Endothelial cell of umbilical vein (primary cell): Measurements from ENCODE around the gene PTPRD. TPM values are rescaled to one million over a fixed set of nuclear protein-coding genes. Genes with fewer than 3 reads are reported as not detected.
A peak's percentile ranks its signal among the peaks of the same experiment; 100 is the strongest.

ENCODE experiments used
- BruUV-seq: library from RNA; stranded (reverse); fragments of 400-500 nt; replicated peaks from 2 replicates; lab custom pipeline; 2021; lab: Mats Ljungman, UMichigan
- CTCF ChIA-PET: fragments of 300-600, 350-600 bp; sonication (Branson Sonifier 250); formaldehyde crosslinking; loops from one replicate; lab custom pipeline; 2021; ENCODE audit warnings: antibody characterized with exemption, inconsistent platforms; lab: Charles Lee
- POLR2A ChIA-PET: fragments of 300-600, 350-600 bp; sonication (Branson Sonifier 250); formaldehyde crosslinking; loops from one replicate; lab custom pipeline; 2021; ENCODE audit warnings: antibody characterized with exemption, inconsistent platforms; lab: Charles Lee
- DNase-seq: peaks from one replicate; pipeline ENCODE4 v3.0.0-alpha.2; 2011; ENCODE audit warnings: low read depth, low spot score
- FAIRE-seq: peaks from 2 replicates; lab custom pipeline; 2011; peaks lifted over from hg19 to GRCh38; lab: Jason Lieb, UNC
- H2AFZ ChIP-seq: 2 replicates; pipeline ENCODE4 v1.6.0; 2012; ENCODE audit warnings: low read depth, low read length, control low read depth, inconsistent platforms
- H3K27ac ChIP-seq: 2 replicates; pipeline ENCODE4 v1.5.1; 2011; ENCODE audit warnings: low read depth, mild to moderate bottlenecking, control low read depth, low read length, moderate library complexity; ENCODE audit not compliant: insufficient read depth
- H3K27me3 ChIP-seq, 2 experiments: 2 replicates each; pipeline versions ENCODE4 v1.6.0 to v1.6.1; 2011; ENCODE audit warnings: low read length in 2 of 2, mixed read lengths in 1 of 2; ENCODE audit not compliant: control insufficient read depth in 2 of 2, insufficient read depth in 2 of 2
- H3K36me3 ChIP-seq, 2 experiments: 2 replicates in 1 of 2; 3 replicates in 1 of 2; pipeline ENCODE4 v1.5.1; 2011; ENCODE audit warnings: low read length in 2 of 2, mild to moderate bottlenecking in 1 of 2, moderate library complexity in 1 of 2; ENCODE audit not compliant: control insufficient read depth in 2 of 2, insufficient read depth in 2 of 2; ENCODE audit errors: extremely low read depth in 1 of 2
- H3K4me1 ChIP-seq: 3 replicates; pipeline ENCODE4 v1.5.1; 2011; ENCODE audit warnings: mild to moderate bottlenecking, low read length; ENCODE audit not compliant: control insufficient read depth, insufficient read depth; ENCODE audit errors: extremely low read depth
- H3K4me2 ChIP-seq: 2 replicates; pipeline ENCODE4 v1.6.1; 2011; ENCODE audit warnings: low read length, control low read depth, mixed read lengths; ENCODE audit not compliant: insufficient read depth
- H3K4me3 ChIP-seq, 3 experiments: fragments of 200-600 bp in 1 of 3; sonication (generic), shearing (Covaris generic) in 1 of 3; replicated peaks in 1 of 3; 2 replicates each; pipeline ENCODE4 v1.5.1; 2011 to 2016; ENCODE audit warnings: control low read depth in 3 of 3, low read length in 3 of 3, mild to moderate bottlenecking in 2 of 3, inconsistent platforms in 1 of 3, low read depth in 1 of 3, moderate library complexity in 1 of 3; ENCODE audit not compliant: insufficient read depth in 1 of 3
- H3K79me2 ChIP-seq: 2 replicates; pipeline ENCODE4 v1.6.0; 2012; ENCODE audit warnings: low read length, inconsistent platforms; ENCODE audit not compliant: control insufficient read depth, insufficient read depth
- H3K9ac ChIP-seq: replicated peaks from 2 replicates; pipeline ENCODE3; 2011; ENCODE audit warnings: low read length, control low read depth; ENCODE audit not compliant: insufficient read depth; ENCODE audit errors: extremely low read depth
- H3K9me1 ChIP-seq: replicated peaks from 3 replicates; pipeline ENCODE4 v1.6.0; 2011; ENCODE audit warnings: mild to moderate bottlenecking, low read length; ENCODE audit not compliant: control insufficient read depth, insufficient read depth; ENCODE audit errors: extremely low read depth
- H3K9me3 ChIP-seq: replicated peaks from 2 replicates; pipeline ENCODE4 v1.5.1; 2012; ENCODE audit warnings: low read length, inconsistent platforms; ENCODE audit not compliant: control insufficient read depth, insufficient read depth
- H4K20me1 ChIP-seq: replicated peaks from 2 replicates; pipeline ENCODE3; 2011; ENCODE audit warnings: mild to moderate bottlenecking, low read length; ENCODE audit not compliant: control insufficient read depth, insufficient read depth; ENCODE audit errors: extremely low read depth
- EZH2 ChIP-seq: IDR thresholded peaks from 2 replicates; pipeline ENCODE4 v1.6.1; 2012; ENCODE audit warnings: borderline replicate concordance, low read depth, mild to moderate bottlenecking, moderate library complexity, low read length, inconsistent platforms; ENCODE audit not compliant: severe bottlenecking
- FOS ChIP-seq: IDR thresholded peaks from 2 replicates; pipeline ENCODE4 v1.6.1; 2011; ENCODE audit warnings: mild to moderate bottlenecking, low read length, moderate library complexity, borderline replicate concordance; ENCODE audit not compliant: insufficient read depth
- JUN ChIP-seq: IDR thresholded peaks from 2 replicates; pipeline ENCODE4 v1.6.1; 2011; ENCODE audit warnings: borderline replicate concordance, low read depth; ENCODE audit not compliant: insufficient read length, insufficient read depth
- MAX ChIP-seq: IDR thresholded peaks from 2 replicates; pipeline ENCODE4 v1.6.1; 2011; ENCODE audit not compliant: insufficient read depth, insufficient read length
- MYC ChIP-seq: IDR thresholded peaks from one replicate; pipeline ENCODE4 v1.6.1; 2011; ENCODE audit warnings: mild to moderate bottlenecking, low read depth, low read length
- POLR2A ChIP-seq: IDR thresholded peaks from 2 replicates; pipeline ENCODE4 v1.6.1; 2012; ENCODE audit warnings: low read depth, mild to moderate bottlenecking, control low read depth, low read length
- dilution Hi-C: fragments of 300-500 bp; cut with MboI; formaldehyde crosslinking; loops from one replicate; pipeline ENCODE4 v1.15.0; 2019; ENCODE audit warnings: low sequenced_read_pairs; ENCODE audit not compliant: extremely low pct_ligation_motif_present
- intact Hi-C: fragments of 100-400 bp; cut with micrococcal nuclease; formaldehyde crosslinking; loops from one replicate; pipeline ENCODE4 v1.10.0; 2022
- polyA plus RNA-seq, 4 experiments: library from polyadenylated mRNA; depleted of rRNA in 3 of 4; stranded (reverse) in 3 of 4; unstranded in 1 of 4; fragments of >200 nt; gene quantifications; 2 replicates each; pipeline versions ENCODE4 v1.2.1 to v1.2.3, GENCODE V29; 2011 to 2012; ENCODE audit warnings: missing spikeins in 1 of 4
- total RNA-seq: library from RNA; stranded (reverse); gene quantifications from 2 replicates; pipeline ENCODE4 v1.2.3, GENCODE V29; 2021
- TF ChIP-seq, protein P1 (sequence below), 2 donors: IDR thresholded peaks; 1 replicate in 1 of 2; 2 replicates in 1 of 2; pipeline ENCODE4 v1.5.1; 2011; ENCODE audit warnings: low read length in 2 of 2, mild to moderate bottlenecking in 2 of 2, moderate library complexity in 2 of 2, control low read depth in 1 of 2, inconsistent platforms in 1 of 2, low read depth in 1 of 2; ENCODE audit not compliant: insufficient read depth in 1 of 2; ENCODE audit errors: extremely low read depth in 1 of 2

Gene PTPRD
- total and polyA plus RNA-seq, 2 donors (not counting 3 experiments of a cell fraction or from before 2014, with no cell fraction given) = 5.5 to 5.7 TPM

DNA sequence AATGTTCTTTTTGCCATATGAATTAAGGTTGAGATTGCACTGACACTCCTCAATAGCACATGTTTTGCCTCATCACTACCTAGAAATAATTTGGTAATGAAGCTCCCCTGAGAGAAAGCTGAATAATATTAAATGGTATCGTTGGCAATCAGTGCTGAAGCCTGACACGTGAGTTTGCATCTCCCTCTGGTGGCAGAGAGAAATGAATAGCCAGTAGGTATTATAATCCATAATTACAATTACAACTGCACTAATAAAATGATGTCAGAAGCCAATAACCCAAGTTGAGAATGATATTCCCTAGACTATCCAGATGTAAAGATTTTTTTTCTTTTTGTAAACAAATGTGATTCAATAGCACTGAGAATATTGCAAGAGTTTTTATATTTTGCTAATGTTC lies 700.3 kb downstream of the PTPRD start:
- H4K20me1 ChIP-seq = no peaks in the 10 kb centered on the region
- H3K9me3 ChIP-seq = no peaks in the 10 kb centered on the region
- H3K27me3 ChIP-seq = no peaks in the 10 kb centered on the region
- no TSS peak for BruUV-seq
- no peaks in the 10 kb centered on the region for H3K9me1 ChIP-seq
- peak; percentile 18 for FAIRE-seq
- dilution Hi-C loops (no loop called here), intact Hi-C loops (loop anchor here (10.0 kb wide), 1 partner anchor 308 kb away; no protein-coding TSS in a partner anchor)
- H2AFZ ChIP-seq = no peak overlapping the region
- CTCF ChIA-PET = interaction anchor here (0.6 to 3.5 kb wide), 10 partner anchors 9 to 1016 kb away, joined by 3 to 23 read pairs (median 4); no protein-coding TSS in a partner anchor
- POLR2A ChIA-PET = no interaction called here
- H3K27ac ChIP-seq = no peak overlapping the region
- no peak overlapping the region for H3K4me2 ChIP-seq
- H3K9ac ChIP-seq = no peak overlapping the region
- no peak overlapping the region for H3K4me3 ChIP-seq
- no peaks in the 10 kb centered on the region for H3K4me1 ChIP-seq
- no peaks in the 10 kb centered on the region for H3K79me2 ChIP-seq
- H3K36me3 ChIP-seq = no peaks in the 10 kb centered on the region
- no peak for TF ChIP-seq POLR2A
- no peak for TF ChIP-seq MAX
- TF ChIP-seq JUN = no peak
- TF ChIP-seq MYC = no peak
- TF ChIP-seq, protein P1, sequence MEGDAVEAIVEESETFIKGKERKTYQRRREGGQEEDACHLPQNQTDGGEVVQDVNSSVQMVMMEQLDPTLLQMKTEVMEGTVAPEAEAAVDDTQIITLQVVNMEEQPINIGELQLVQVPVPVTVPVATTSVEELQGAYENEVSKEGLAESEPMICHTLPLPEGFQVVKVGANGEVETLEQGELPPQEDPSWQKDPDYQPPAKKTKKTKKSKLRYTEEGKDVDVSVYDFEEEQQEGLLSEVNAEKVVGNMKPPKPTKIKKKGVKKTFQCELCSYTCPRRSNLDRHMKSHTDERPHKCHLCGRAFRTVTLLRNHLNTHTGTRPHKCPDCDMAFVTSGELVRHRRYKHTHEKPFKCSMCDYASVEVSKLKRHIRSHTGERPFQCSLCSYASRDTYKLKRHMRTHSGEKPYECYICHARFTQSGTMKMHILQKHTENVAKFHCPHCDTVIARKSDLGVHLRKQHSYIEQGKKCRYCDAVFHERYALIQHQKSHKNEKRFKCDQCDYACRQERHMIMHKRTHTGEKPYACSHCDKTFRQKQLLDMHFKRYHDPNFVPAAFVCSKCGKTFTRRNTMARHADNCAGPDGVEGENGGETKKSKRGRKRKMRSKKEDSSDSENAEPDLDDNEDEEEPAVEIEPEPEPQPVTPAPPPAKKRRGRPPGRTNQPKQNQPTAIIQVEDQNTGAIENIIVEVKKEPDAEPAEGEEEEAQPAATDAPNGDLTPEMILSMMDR (IDR thresholded peaks at IDR 0.05; ENCODE audit: extremely low read depth in 1 of 2, insufficient read depth in 1 of 2, low read depth in 1 of 2, low read length in 2 of 2) = peak; percentile 18 to 28
- no peak for TF ChIP-seq FOS
- no peak for TF ChIP-seq EZH2
- DNase-seq = peak; percentile 12
